Endothelial cell of umbilical vein (primary cell): ENCODE measurements around the gene SMIM44. TPM values are rescaled to one million over a fixed set of nuclear protein-coding genes. Genes with fewer than 3 reads are reported as not detected.
"Not testable (repeated sequence)": the region's sequence is repeated elsewhere in the genome, so short reads cannot be mapped to it uniquely, and the experiment has no call there.

ENCODE experiments used
- BruUV-seq: library from RNA; stranded (reverse); fragments of 400-500 nt; replicated peaks from 2 replicates; lab custom pipeline; 2021; lab: Mats Ljungman, UMichigan
- CTCF ChIA-PET: fragments of 300-600, 350-600 bp; sonication (Branson Sonifier 250); formaldehyde crosslinking; loops from one replicate; lab custom pipeline; 2021; ENCODE audit warnings: antibody characterized with exemption, inconsistent platforms; lab: Charles Lee
- POLR2A ChIA-PET: fragments of 300-600, 350-600 bp; sonication (Branson Sonifier 250); formaldehyde crosslinking; loops from one replicate; lab custom pipeline; 2021; ENCODE audit warnings: antibody characterized with exemption, inconsistent platforms; lab: Charles Lee
- DNase-seq: peaks from one replicate; pipeline ENCODE4 v3.0.0-alpha.2; 2011; ENCODE audit warnings: low read depth, low spot score
- FAIRE-seq: peaks from 2 replicates; lab custom pipeline; 2011; peaks lifted over from hg19 to GRCh38; lab: Jason Lieb, UNC
- H2AFZ ChIP-seq: 2 replicates; pipeline ENCODE4 v1.6.0; 2012; ENCODE audit warnings: low read depth, low read length, control low read depth, inconsistent platforms
- H3K27ac ChIP-seq: 2 replicates; pipeline ENCODE4 v1.5.1; 2011; ENCODE audit warnings: low read depth, mild to moderate bottlenecking, control low read depth, low read length, moderate library complexity; ENCODE audit not compliant: insufficient read depth
- H3K27me3 ChIP-seq, 2 experiments: 2 replicates each; pipeline versions ENCODE4 v1.6.0 to v1.6.1; 2011; ENCODE audit warnings: low read length in 2 of 2, mixed read lengths in 1 of 2; ENCODE audit not compliant: control insufficient read depth in 2 of 2, insufficient read depth in 2 of 2
- H3K36me3 ChIP-seq, 2 experiments: 2 replicates in 1 of 2; 3 replicates in 1 of 2; pipeline ENCODE4 v1.5.1; 2011; ENCODE audit warnings: low read length in 2 of 2, mild to moderate bottlenecking in 1 of 2, moderate library complexity in 1 of 2; ENCODE audit not compliant: control insufficient read depth in 2 of 2, insufficient read depth in 2 of 2; ENCODE audit errors: extremely low read depth in 1 of 2
- H3K4me1 ChIP-seq: 3 replicates; pipeline ENCODE4 v1.5.1; 2011; ENCODE audit warnings: mild to moderate bottlenecking, low read length; ENCODE audit not compliant: control insufficient read depth, insufficient read depth; ENCODE audit errors: extremely low read depth
- H3K4me2 ChIP-seq: 2 replicates; pipeline ENCODE4 v1.6.1; 2011; ENCODE audit warnings: low read length, control low read depth, mixed read lengths; ENCODE audit not compliant: insufficient read depth
- H3K4me3 ChIP-seq, 3 experiments: fragments of 200-600 bp in 1 of 3; sonication (generic), shearing (Covaris generic) in 1 of 3; replicated peaks in 1 of 3; 2 replicates each; pipeline ENCODE4 v1.5.1; 2011 to 2016; ENCODE audit warnings: control low read depth in 3 of 3, low read length in 3 of 3, mild to moderate bottlenecking in 2 of 3, inconsistent platforms in 1 of 3, low read depth in 1 of 3, moderate library complexity in 1 of 3; ENCODE audit not compliant: insufficient read depth in 1 of 3
- H3K79me2 ChIP-seq: 2 replicates; pipeline ENCODE4 v1.6.0; 2012; ENCODE audit warnings: low read length, inconsistent platforms; ENCODE audit not compliant: control insufficient read depth, insufficient read depth
- H3K9ac ChIP-seq: replicated peaks from 2 replicates; pipeline ENCODE3; 2011; ENCODE audit warnings: low read length, control low read depth; ENCODE audit not compliant: insufficient read depth; ENCODE audit errors: extremely low read depth
- H3K9me1 ChIP-seq: replicated peaks from 3 replicates; pipeline ENCODE4 v1.6.0; 2011; ENCODE audit warnings: mild to moderate bottlenecking, low read length; ENCODE audit not compliant: control insufficient read depth, insufficient read depth; ENCODE audit errors: extremely low read depth
- H3K9me3 ChIP-seq: replicated peaks from 2 replicates; pipeline ENCODE4 v1.5.1; 2012; ENCODE audit warnings: low read length, inconsistent platforms; ENCODE audit not compliant: control insufficient read depth, insufficient read depth
- H4K20me1 ChIP-seq: replicated peaks from 2 replicates; pipeline ENCODE3; 2011; ENCODE audit warnings: mild to moderate bottlenecking, low read length; ENCODE audit not compliant: control insufficient read depth, insufficient read depth; ENCODE audit errors: extremely low read depth
- EZH2 ChIP-seq: IDR thresholded peaks from 2 replicates; pipeline ENCODE4 v1.6.1; 2012; ENCODE audit warnings: borderline replicate concordance, low read depth, mild to moderate bottlenecking, moderate library complexity, low read length, inconsistent platforms; ENCODE audit not compliant: severe bottlenecking
- FOS ChIP-seq: IDR thresholded peaks from 2 replicates; pipeline ENCODE4 v1.6.1; 2011; ENCODE audit warnings: mild to moderate bottlenecking, low read length, moderate library complexity, borderline replicate concordance; ENCODE audit not compliant: insufficient read depth
- GATA2 ChIP-seq: IDR thresholded peaks from 2 replicates; pipeline ENCODE4 v1.7.0; 2011; ENCODE audit warnings: low read depth, mild to moderate bottlenecking, moderate library complexity, mixed read lengths, low read length; ENCODE audit not compliant: insufficient read length, insufficient read depth
- JUN ChIP-seq: IDR thresholded peaks from 2 replicates; pipeline ENCODE4 v1.6.1; 2011; ENCODE audit warnings: borderline replicate concordance, low read depth; ENCODE audit not compliant: insufficient read length, insufficient read depth
- MYC ChIP-seq: IDR thresholded peaks from one replicate; pipeline ENCODE4 v1.6.1; 2011; ENCODE audit warnings: mild to moderate bottlenecking, low read depth, low read length
- POLR2A ChIP-seq: IDR thresholded peaks from 2 replicates; pipeline ENCODE4 v1.6.1; 2012; ENCODE audit warnings: low read depth, mild to moderate bottlenecking, control low read depth, low read length
- POLR2AphosphoS5 ChIP-seq: IDR thresholded peaks from 2 replicates; pipeline ENCODE4 v1.6.1; 2012; ENCODE audit warnings: low read depth, mild to moderate bottlenecking, control low read depth, low read length, moderate library complexity; ENCODE audit not compliant: insufficient read depth
- dilution Hi-C: fragments of 300-500 bp; cut with MboI; formaldehyde crosslinking; loops from one replicate; pipeline ENCODE4 v1.15.0; 2019; ENCODE audit warnings: low sequenced_read_pairs; ENCODE audit not compliant: extremely low pct_ligation_motif_present
- intact Hi-C: fragments of 100-400 bp; cut with micrococcal nuclease; formaldehyde crosslinking; loops from one replicate; pipeline ENCODE4 v1.10.0; 2022
- polyA plus RNA-seq, 4 experiments: library from polyadenylated mRNA; depleted of rRNA in 3 of 4; stranded (reverse) in 3 of 4; unstranded in 1 of 4; fragments of >200 nt; gene quantifications; 2 replicates each; pipeline versions ENCODE4 v1.2.1 to v1.2.3, GENCODE V29; 2011 to 2012; ENCODE audit warnings: missing spikeins in 1 of 4
- total RNA-seq: library from RNA; stranded (reverse); gene quantifications from 2 replicates; pipeline ENCODE4 v1.2.3, GENCODE V29; 2021
- TF ChIP-seq, protein P1 (sequence below): IDR thresholded peaks from 2 replicates; pipeline ENCODE4 v1.6.1; 2011; ENCODE audit not compliant: insufficient read depth, insufficient read length
- TF ChIP-seq, protein P2 (sequence below), 2 donors: IDR thresholded peaks; 1 replicate in 1 of 2; 2 replicates in 1 of 2; pipeline ENCODE4 v1.5.1; 2011; ENCODE audit warnings: low read length in 2 of 2, mild to moderate bottlenecking in 2 of 2, moderate library complexity in 2 of 2, control low read depth in 1 of 2, inconsistent platforms in 1 of 2, low read depth in 1 of 2; ENCODE audit not compliant: insufficient read depth in 1 of 2; ENCODE audit errors: extremely low read depth in 1 of 2

Gene SMIM44
- total and polyA plus RNA-seq, 2 donors (not counting 3 experiments of a cell fraction or from before 2014, with no cell fraction given), result not detected

DNA sequence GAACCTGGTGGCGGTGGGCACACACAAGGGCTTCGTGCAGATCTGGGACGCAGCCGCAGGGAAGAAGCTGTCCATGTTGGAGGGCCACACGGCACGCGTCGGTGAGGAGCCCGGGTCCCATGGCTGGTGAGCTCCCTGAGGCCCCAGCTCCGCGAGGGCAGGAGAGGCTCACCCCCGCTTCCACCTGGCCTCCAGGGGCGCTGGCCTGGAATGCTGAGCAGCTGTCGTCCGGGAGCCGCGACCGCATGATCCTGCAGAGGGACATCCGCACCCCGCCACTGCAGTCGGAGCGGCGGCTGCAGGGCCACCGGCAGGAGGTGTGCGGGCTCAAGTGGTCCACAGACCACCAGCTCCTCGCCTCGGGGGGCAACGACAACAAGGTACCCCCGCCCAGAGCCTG, 48.5 kb upstream of the SMIM44 start:
- BruUV-seq, result no TSS peak
- no peak overlapping the region for H3K4me3 ChIP-seq
- H3K27me3 ChIP-seq, result no peaks in the 10 kb centered on the region
- FAIRE-seq (no peak), DNase-seq (no peak)
- no peak overlapping the region for H3K27ac ChIP-seq
- no peaks in the 10 kb centered on the region for H3K4me1 ChIP-seq
- H3K36me3 ChIP-seq, result peaks cover 9 to 56% of the 10 kb centered on the region in 2 experiments
- H2AFZ ChIP-seq, result no peak overlapping the region
- H3K9ac ChIP-seq, result no peak overlapping the region
- POLR2A ChIA-PET, result no interaction called here
- dilution Hi-C loops, result no loop called here
- intact Hi-C loops, result no loop called here
- H4K20me1 ChIP-seq, result no peaks in the 10 kb centered on the region
- H3K79me2 ChIP-seq, result no peaks in the 10 kb centered on the region
- H3K9me3 ChIP-seq, result no peaks in the 10 kb centered on the region
- TF ChIP-seq POLR2A, result no peak
- no peak for TF ChIP-seq EZH2
- CTCF ChIA-PET, result interaction anchor here (1.2 kb wide), 1 partner anchor 13 kb away, joined by 4 read pairs; no protein-coding TSS in a partner anchor
- no peak overlapping the region for H3K4me2 ChIP-seq
- H3K9me1 ChIP-seq, result no peaks in the 10 kb centered on the region

DNA sequence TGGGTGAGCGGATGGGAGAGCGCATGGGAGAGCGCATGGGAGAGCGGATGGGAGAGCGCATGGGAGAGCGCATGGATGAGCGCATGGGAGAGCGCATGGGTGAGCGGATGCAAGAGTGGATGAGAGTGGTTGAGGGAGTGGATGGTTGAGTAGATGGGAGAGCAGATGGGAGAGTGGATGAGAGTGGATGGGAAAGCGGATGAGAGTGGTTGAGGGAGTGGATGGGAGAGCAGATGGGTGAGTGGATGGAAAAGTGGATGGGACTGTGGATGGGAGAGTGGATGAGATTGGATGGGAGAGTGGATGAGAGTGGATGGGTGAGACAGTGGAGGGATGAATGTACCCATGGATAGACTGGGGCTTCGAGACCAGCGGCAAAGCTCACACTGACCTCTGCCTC, 47.1 kb upstream of the SMIM44 start:
- Histone ChIP-seq H3K4me1 (no peaks in the 10 kb centered on the region), H3K36me3 (peaks cover 9 to 58% of the 10 kb centered on the region in 2 experiments)
- intact Hi-C loops, result no loop called here

DNA sequence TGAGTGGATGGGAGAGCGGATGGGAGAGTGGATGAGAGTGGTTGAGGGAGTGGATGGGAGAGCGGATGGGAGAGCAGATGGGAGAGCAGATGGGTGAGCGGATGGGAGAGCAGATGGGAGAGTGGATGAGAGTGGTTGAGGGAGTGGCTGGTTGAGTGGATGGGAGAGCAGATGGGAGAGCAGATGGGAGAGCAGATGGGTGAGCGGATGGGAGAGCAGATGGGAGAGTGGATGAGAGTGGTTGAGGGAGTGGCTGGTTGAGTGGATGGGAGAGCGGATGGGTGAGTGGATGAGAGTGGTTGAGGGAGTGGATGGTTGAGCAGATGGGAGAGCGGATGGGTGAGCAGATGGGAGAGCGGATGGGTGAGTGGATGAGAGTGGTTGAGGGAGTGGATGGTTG, 46.1 kb upstream of the SMIM44 start:
- H3K27me3 ChIP-seq, FAIRE-seq, H3K9ac ChIP-seq, H4K20me1 ChIP-seq, DNase-seq, intact Hi-C loops, H3K79me2 ChIP-seq, H2AFZ ChIP-seq, BruUV-seq, H3K27ac ChIP-seq, H3K4me1 ChIP-seq, CTCF ChIA-PET, H3K4me2 ChIP-seq, POLR2A ChIA-PET, H3K4me3 ChIP-seq, H3K9me3 ChIP-seq, dilution Hi-C loops, H3K9me1 ChIP-seq: not testable (repeated sequence)
- H3K36me3 ChIP-seq, result peaks cover 9 to 57% of the 10 kb centered on the region in 2 experiments

More for the DNA sequence above, 47.1 kb upstream of the SMIM44 start:
- FAIRE-seq (no peak), DNase-seq (no peak)
- no peak for TF ChIP-seq MYC
- TF ChIP-seq, protein P1, sequence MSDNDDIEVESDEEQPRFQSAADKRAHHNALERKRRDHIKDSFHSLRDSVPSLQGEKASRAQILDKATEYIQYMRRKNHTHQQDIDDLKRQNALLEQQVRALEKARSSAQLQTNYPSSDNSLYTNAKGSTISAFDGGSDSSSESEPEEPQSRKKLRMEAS, result no peak
- TF ChIP-seq POLR2A, result no peak
- TF ChIP-seq JUN, result no peak
- no peak for TF ChIP-seq GATA2
- TF ChIP-seq EZH2, result no peak
- TF ChIP-seq, protein P2, sequence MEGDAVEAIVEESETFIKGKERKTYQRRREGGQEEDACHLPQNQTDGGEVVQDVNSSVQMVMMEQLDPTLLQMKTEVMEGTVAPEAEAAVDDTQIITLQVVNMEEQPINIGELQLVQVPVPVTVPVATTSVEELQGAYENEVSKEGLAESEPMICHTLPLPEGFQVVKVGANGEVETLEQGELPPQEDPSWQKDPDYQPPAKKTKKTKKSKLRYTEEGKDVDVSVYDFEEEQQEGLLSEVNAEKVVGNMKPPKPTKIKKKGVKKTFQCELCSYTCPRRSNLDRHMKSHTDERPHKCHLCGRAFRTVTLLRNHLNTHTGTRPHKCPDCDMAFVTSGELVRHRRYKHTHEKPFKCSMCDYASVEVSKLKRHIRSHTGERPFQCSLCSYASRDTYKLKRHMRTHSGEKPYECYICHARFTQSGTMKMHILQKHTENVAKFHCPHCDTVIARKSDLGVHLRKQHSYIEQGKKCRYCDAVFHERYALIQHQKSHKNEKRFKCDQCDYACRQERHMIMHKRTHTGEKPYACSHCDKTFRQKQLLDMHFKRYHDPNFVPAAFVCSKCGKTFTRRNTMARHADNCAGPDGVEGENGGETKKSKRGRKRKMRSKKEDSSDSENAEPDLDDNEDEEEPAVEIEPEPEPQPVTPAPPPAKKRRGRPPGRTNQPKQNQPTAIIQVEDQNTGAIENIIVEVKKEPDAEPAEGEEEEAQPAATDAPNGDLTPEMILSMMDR (IDR thresholded peaks at IDR 0.05; ENCODE audit: extremely low read depth in 1 of 2, insufficient read depth in 1 of 2, low read depth in 1 of 2, low read length in 2 of 2), result no peak
- no peak for TF ChIP-seq FOS
- TF ChIP-seq POLR2AphosphoS5, result no peak
- H3K79me2 ChIP-seq, result no peaks in the 10 kb centered on the region
- ChIA-PET POLR2A (no interaction called here), CTCF (no interaction called here)
- H2AFZ ChIP-seq, result no peak overlapping the region
- H3K9me1 ChIP-seq, result no peaks in the 10 kb centered on the region
- H3K4me2 ChIP-seq, result no peak overlapping the region
- H3K4me3 ChIP-seq, result no peak overlapping the region
- H3K9ac ChIP-seq, result no peak overlapping the region
- H3K9me3 ChIP-seq, result no peaks in the 10 kb centered on the region
- no peaks in the 10 kb centered on the region for H4K20me1 ChIP-seq
- no TSS peak for BruUV-seq
- no peaks in the 10 kb centered on the region for H3K27me3 ChIP-seq
- dilution Hi-C loops, result no loop called here
- H3K27ac ChIP-seq, result no peak overlapping the region
